ENCODE results near the gene KLC1. TPM values are rescaled to one million over a fixed set of nuclear protein-coding genes. Genes with fewer than 3 reads are reported as not detected.
A peak's percentile ranks its signal among the peaks of the same experiment; 100 is the strongest.

KLC1 gene
- total and polyA plus RNA-seq, 2 of the 13 experiments (the other 11 are each of a cell fraction or from before 2014, with no cell fraction given) = 53.2 to 63.5 TPM

DNA sequence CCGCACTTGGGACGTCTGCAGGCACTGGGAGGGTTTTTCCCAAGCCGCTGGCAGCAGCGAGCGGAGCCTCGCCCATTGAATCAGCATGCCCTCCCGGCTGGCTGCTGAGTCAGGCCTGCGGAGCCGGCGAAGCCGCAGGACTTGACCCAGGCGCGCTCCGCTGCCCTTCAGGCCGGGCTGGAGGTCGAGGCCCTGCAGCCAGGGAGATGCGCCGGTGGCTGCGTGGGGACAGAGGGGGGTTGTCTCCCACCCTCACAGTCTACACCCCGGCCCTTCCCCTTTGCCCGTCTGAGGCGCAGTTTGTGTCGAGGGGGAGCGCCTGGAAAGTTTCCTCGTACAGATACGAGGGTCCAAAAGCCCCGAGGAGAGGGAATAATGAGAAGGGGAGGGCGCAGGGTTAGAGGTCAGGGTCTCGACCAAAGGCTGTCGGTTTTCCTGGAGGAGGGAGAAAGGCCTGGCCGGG lies 759 bp upstream of the KLC1 start (continued):
- TF ChIP-seq ZNF468 (CRISPR knock-in tag; IDR thresholded peaks at IDR 0.05) (no peak), TP53 (CRISPR knock-in tag; conservative IDR thresholded peaks at IDR 0.05) (0 out of 2 replicates have a peak, but pooled peaks have one; percentile 15), ZNF703 (CRISPR knock-in tag; IDR thresholded peaks at IDR 0.05; ENCODE audit: borderline replicate concordance) (no peak), ZMYM4 (CRISPR knock-in tag; IDR thresholded peaks at IDR 0.05) (no peak), ATF7-NPFF (CRISPR knock-in tag; IDR thresholded peaks at IDR 0.05; ENCODE audit: low read depth) (no peak), CCDC6 (CRISPR knock-in tag; IDR thresholded peaks at IDR 0.05) (peak; percentile 44; the same call in 1 of the 2 replicates), ZBTB40 (IDR thresholded peaks at IDR 0.05) (no peak), ZBTB40 (CRISPR knock-in tag; IDR thresholded peaks at IDR 0.05) (no peak), ZNF337 (CRISPR knock-in tag; IDR thresholded peaks at IDR 0.05; ENCODE audit: borderline replicate concordance, low read depth) (no peak), SNAI1 (CRISPR knock-in tag; IDR thresholded peaks at IDR 0.05; ENCODE audit: borderline replicate concordance) (0 out of 2 replicates have a peak, but pooled peaks have one; percentile 22), ZFX (CRISPR knock-in tag; IDR thresholded peaks at IDR 0.05; ENCODE audit: low read depth) (peak; percentile 75; the same call in 1 of the 2 replicates), MEIS1 (CRISPR knock-in tag; IDR thresholded peaks at IDR 0.05; ENCODE audit: borderline replicate concordance) (no peak)
- TF ChIP-seq, protein P1, sequence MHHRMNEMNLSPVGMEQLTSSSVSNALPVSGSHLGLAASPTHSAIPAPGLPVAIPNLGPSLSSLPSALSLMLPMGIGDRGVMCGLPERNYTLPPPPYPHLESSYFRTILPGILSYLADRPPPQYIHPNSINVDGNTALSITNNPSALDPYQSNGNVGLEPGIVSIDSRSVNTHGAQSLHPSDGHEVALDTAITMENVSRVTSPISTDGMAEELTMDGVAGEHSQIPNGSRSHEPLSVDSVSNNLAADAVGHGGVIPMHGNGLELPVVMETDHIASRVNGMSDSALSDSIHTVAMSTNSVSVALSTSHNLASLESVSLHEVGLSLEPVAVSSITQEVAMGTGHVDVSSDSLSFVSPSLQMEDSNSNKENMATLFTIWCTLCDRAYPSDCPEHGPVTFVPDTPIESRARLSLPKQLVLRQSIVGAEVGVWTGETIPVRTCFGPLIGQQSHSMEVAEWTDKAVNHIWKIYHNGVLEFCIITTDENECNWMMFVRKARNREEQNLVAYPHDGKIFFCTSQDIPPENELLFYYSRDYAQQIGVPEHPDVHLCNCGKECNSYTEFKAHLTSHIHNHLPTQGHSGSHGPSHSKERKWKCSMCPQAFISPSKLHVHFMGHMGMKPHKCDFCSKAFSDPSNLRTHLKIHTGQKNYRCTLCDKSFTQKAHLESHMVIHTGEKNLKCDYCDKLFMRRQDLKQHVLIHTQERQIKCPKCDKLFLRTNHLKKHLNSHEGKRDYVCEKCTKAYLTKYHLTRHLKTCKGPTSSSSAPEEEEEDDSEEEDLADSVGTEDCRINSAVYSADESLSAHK (CRISPR knock-in tag; IDR thresholded peaks at IDR 0.05; ENCODE audit: borderline replicate concordance) = no peak
- TF ChIP-seq, protein P2, sequence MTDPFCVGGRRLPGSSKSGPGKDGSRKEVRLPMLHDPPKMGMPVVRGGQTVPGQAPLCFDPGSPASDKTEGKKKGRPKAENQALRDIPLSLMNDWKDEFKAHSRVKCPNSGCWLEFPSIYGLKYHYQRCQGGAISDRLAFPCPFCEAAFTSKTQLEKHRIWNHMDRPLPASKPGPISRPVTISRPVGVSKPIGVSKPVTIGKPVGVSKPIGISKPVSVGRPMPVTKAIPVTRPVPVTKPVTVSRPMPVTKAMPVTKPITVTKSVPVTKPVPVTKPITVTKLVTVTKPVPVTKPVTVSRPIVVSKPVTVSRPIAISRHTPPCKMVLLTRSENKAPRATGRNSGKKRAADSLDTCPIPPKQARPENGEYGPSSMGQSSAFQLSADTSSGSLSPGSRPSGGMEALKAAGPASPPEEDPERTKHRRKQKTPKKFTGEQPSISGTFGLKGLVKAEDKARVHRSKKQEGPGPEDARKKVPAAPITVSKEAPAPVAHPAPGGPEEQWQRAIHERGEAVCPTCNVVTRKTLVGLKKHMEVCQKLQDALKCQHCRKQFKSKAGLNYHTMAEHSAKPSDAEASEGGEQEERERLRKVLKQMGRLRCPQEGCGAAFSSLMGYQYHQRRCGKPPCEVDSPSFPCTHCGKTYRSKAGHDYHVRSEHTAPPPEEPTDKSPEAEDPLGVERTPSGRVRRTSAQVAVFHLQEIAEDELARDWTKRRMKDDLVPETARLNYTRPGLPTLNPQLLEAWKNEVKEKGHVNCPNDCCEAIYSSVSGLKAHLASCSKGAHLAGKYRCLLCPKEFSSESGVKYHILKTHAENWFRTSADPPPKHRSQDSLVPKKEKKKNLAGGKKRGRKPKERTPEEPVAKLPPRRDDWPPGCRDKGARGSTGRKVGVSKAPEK (CRISPR knock-in tag; IDR thresholded peaks at IDR 0.05; ENCODE audit: borderline replicate concordance) = no peak

Data from HepG2 (cell line).